ENCODE measurements around the gene LCAT. TPM values are rescaled to one million over a fixed set of nuclear protein-coding genes. Genes with fewer than 3 reads are reported as not detected.

The LCAT gene
- total and polyA plus RNA-seq, 9 donors, result 12.5 to 30.0 (median 25.5) TPM

Other genes with a start within 250 kb of the LCAT start
- 11.4 TPM for gene GFOD2, start 224.8 kb downstream of the LCAT start, total RNA-seq
- gene GFOD2, start 224.8 kb downstream of the LCAT start, polyA plus RNA-seq (ENCODE audit: insufficient read depth in 1 of 8, insufficient read length in 8 of 8, low replicate concordance in 1 of 8), result 10 to 100 TPM; 13.1 to 18.3 (median 14.1) TPM
- gene RANBP10, start 137.6 kb downstream of the LCAT start, total RNA-seq, result 7.1 TPM
- gene RANBP10, start 137.6 kb downstream of the LCAT start, polyA plus RNA-seq (ENCODE audit: insufficient read depth in 1 of 8, insufficient read length in 8 of 8, low replicate concordance in 1 of 8), result 10 to 100 TPM; 13.6 to 24.1 (median 20.4) TPM
- gene TSNAXIP1, start 137.2 kb downstream of the LCAT start, total RNA-seq, result 0.89 TPM
- gene TSNAXIP1, start 137.2 kb downstream of the LCAT start, polyA plus RNA-seq (ENCODE audit: insufficient read depth in 1 of 8, insufficient read length in 8 of 8, low replicate concordance in 1 of 8), result 1 to 10 TPM in 7 of 8 donors, under 1 TPM in 1; 0.80 to 1.9 (median 1.5) TPM
- 29.4 TPM for gene THAP11, start 101.8 kb downstream of the LCAT start, total RNA-seq
- gene THAP11, start 101.8 kb downstream of the LCAT start, polyA plus RNA-seq (ENCODE audit: insufficient read depth in 1 of 8, insufficient read length in 8 of 8, low replicate concordance in 1 of 8), result 10 to 100 TPM; 25.3 to 29.5 (median 27.2) TPM
- 47.8 TPM for gene NUTF2, start 97.2 kb downstream of the LCAT start, total RNA-seq
- gene NUTF2, start 97.2 kb downstream of the LCAT start, polyA plus RNA-seq (ENCODE audit: insufficient read depth in 1 of 8, insufficient read length in 8 of 8, low replicate concordance in 1 of 8), result 100 to 1,000 TPM; 125 to 136 (median 128) TPM
- gene CENPT, start 96.4 kb downstream of the LCAT start, total RNA-seq, result 32.0 TPM
- gene CENPT, start 96.4 kb downstream of the LCAT start, polyA plus RNA-seq (ENCODE audit: insufficient read depth in 1 of 8, insufficient read length in 8 of 8, low replicate concordance in 1 of 8), result 10 to 100 TPM; 31.2 to 47.9 (median 39.8) TPM
- 56.9 TPM for gene EDC4, start 71.1 kb downstream of the LCAT start, total RNA-seq
- 100 to 1,000 TPM; 100 to 124 (median 114) TPM for gene EDC4, start 71.1 kb downstream of the LCAT start, polyA plus RNA-seq (ENCODE audit: insufficient read depth in 1 of 8, insufficient read length in 8 of 8, low replicate concordance in 1 of 8)
- gene NRN1L, start 59.2 kb downstream of the LCAT start, total RNA-seq, result 0.75 TPM
- 1 to 10 TPM in 1 of 8 donors, under 1 TPM in 5, not detected in 2; 0.24 to 1.3 (median 0.79) TPM for gene NRN1L, start 59.2 kb downstream of the LCAT start, polyA plus RNA-seq (ENCODE audit: insufficient read depth in 1 of 8, insufficient read length in 8 of 8, low replicate concordance in 1 of 8)
- 8.6 TPM for gene PSKH1, start 50.9 kb downstream of the LCAT start, total RNA-seq
- gene PSKH1, start 50.9 kb downstream of the LCAT start, polyA plus RNA-seq (ENCODE audit: insufficient read depth in 1 of 8, insufficient read length in 8 of 8, low replicate concordance in 1 of 8), result 10 to 100 TPM; 18.1 to 26.1 (median 24.5) TPM
- 0.66 TPM for gene CTRL, start 12.3 kb downstream of the LCAT start, total RNA-seq
- 1 to 10 TPM; 2.3 to 5.2 (median 3.6) TPM for gene CTRL, start 12.3 kb downstream of the LCAT start, polyA plus RNA-seq (ENCODE audit: insufficient read depth in 1 of 8, insufficient read length in 8 of 8, low replicate concordance in 1 of 8)
- 44.6 TPM for gene PSMB10, start 7.3 kb downstream of the LCAT start, total RNA-seq
- 10 to 100 TPM; 24.7 to 42.1 (median 32.5) TPM for gene PSMB10, start 7.3 kb downstream of the LCAT start, polyA plus RNA-seq (ENCODE audit: insufficient read depth in 1 of 8, insufficient read length in 8 of 8, low replicate concordance in 1 of 8)
- 34.2 TPM for gene SLC12A4, start 24.5 kb upstream of the LCAT start, total RNA-seq
- 10 to 100 TPM; 34.4 to 55.2 (median 43.4) TPM for gene SLC12A4, start 24.5 kb upstream of the LCAT start, polyA plus RNA-seq (ENCODE audit: insufficient read depth in 1 of 8, insufficient read length in 8 of 8, low replicate concordance in 1 of 8)
- 0.04 TPM for gene DPEP3, start 36.4 kb upstream of the LCAT start, total RNA-seq
- under 1 TPM in 4 of 8 donors, not detected in 4; 0.05 to 0.15 (median 0.11) TPM for gene DPEP3, start 36.4 kb upstream of the LCAT start, polyA plus RNA-seq (ENCODE audit: insufficient read depth in 1 of 8, insufficient read length in 8 of 8, low replicate concordance in 1 of 8)
- 0.75 TPM for gene DPEP2, start 55.4 kb upstream of the LCAT start, total RNA-seq
- 1 to 10 TPM in 5 of 8 donors, under 1 TPM in 3; 0.52 to 1.4 (median 1.1) TPM for gene DPEP2, start 55.4 kb upstream of the LCAT start, polyA plus RNA-seq (ENCODE audit: insufficient read depth in 1 of 8, insufficient read length in 8 of 8, low replicate concordance in 1 of 8)
- not detected for gene DPEP2NB, start 71.8 kb upstream of the LCAT start, total RNA-seq
- not detected for gene DPEP2NB, start 71.8 kb upstream of the LCAT start, polyA plus RNA-seq (ENCODE audit: insufficient read depth in 1 of 8, insufficient read length in 8 of 8, low replicate concordance in 1 of 8)
- 5.2 TPM for gene DDX28, start 79.1 kb upstream of the LCAT start, total RNA-seq
- gene DDX28, start 79.1 kb upstream of the LCAT start, polyA plus RNA-seq (ENCODE audit: insufficient read depth in 1 of 8, insufficient read length in 8 of 8, low replicate concordance in 1 of 8), result 1 to 10 TPM; 5.3 to 7.2 (median 6.3) TPM
- gene DUS2, start 79.2 kb upstream of the LCAT start, total RNA-seq, result 13.4 TPM
- gene DUS2, start 79.2 kb upstream of the LCAT start, polyA plus RNA-seq (ENCODE audit: insufficient read depth in 1 of 8, insufficient read length in 8 of 8, low replicate concordance in 1 of 8), result 10 to 100 TPM; 10.1 to 13.7 (median 12.1) TPM
- 39.0 TPM for gene NFATC3, start 141.2 kb upstream of the LCAT start, total RNA-seq
- gene NFATC3, start 141.2 kb upstream of the LCAT start, polyA plus RNA-seq (ENCODE audit: insufficient read depth in 1 of 8, insufficient read length in 8 of 8, low replicate concordance in 1 of 8), result 10 to 100 TPM; 22.0 to 33.4 (median 25.9) TPM

All from muscle of leg (tissue), 9 donors.